ENCODE data around the gene LGALS1. TPM values are rescaled to one million over a fixed set of nuclear protein-coding genes. Genes with fewer than 3 reads are reported as not detected.

Gene LGALS1
- total and polyA plus RNA-seq, 9 of the 15 experiments (the other 6 are each of a cell fraction or from before 2014, with no cell fraction given), result 160 to 800 (median 330) TPM

DNA sequence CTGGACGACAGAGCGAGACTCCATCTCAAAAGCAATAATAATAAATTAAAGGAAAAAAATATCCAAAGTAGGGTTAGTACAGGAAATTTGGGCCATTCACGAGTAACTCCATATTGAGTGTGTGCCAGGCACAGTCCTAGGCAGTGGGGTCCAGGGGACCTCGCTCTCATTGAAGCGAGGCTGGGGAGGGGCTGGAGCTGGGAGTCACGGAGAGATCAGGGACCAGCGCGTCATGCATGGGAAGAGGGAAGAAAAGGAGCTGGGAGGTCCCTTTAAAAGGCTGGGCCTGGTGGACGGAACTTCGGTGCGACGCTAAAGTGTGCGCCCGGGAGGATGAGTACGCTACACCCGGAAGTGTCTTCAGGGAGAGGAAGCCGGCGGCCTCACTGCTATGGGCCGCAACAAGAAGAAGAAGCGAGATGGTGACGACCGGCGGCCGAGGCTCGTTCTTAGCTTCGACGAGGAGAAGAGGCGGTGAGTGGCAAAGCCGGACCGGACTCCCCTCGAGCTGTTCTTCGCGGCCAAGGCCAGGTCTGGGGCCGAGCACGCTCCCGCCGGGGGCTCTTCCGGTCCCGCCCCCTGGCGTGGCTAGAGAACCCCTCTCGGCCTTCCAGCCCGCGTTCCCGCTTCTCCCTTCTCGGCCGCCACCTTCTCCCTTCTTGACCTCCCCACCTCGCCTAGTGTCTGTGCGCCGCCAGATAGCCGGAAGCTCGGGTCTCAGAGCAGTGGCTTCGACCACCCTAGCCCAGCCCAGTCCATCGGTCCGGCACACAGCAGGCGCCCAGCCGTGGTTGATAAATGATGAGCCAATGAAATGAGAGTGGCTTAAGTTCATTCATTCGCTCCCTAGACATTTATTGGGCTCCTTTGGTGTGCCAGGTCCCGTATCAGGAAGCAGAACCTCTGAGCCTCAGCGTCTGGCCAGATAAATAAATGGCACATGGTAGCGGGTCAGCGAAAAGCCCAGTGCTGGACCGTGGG lies 10.9 kb downstream of the LGALS1 start, which contains the start of gene NOL12:
Gene NOL12 (plus strand): TSS at position 342 of the 981 bp plus-strand sequence. CDS start 50 bp downstream, at position 392.
- Histone ChIP-seq H3K27ac (ENCODE audit: extremely low read depth, low read depth, low read length) (peak within 1 kb of the TSS; percentile 79), H3K4me2 (ENCODE audit: insufficient read depth, low read length) (peak within 1 kb of the TSS; percentile 98), H3K27me3 (ENCODE audit: control insufficient read depth in 2 of 2, insufficient read depth in 2 of 2, low read length in 2 of 2) (no peaks in the 10 kb centered on the region), H3K9ac (ENCODE audit: insufficient read depth in 1 of 2, low read depth in 2 of 2, low read length in 2 of 2) (peak within 1 kb of the TSS; percentile 82 to 99), H3K9me1 (ENCODE audit: control insufficient read depth, insufficient read depth, low read length) (no peaks in the 10 kb centered on the region), H3K4me1 (replicated peaks in 1 of 2; ENCODE audit: control insufficient read depth in 2 of 2, insufficient read depth in 2 of 2, low read length in 2 of 2) (peaks cover 8 to 19% of the 10 kb centered on the region in 2 experiments; a peak in 4 of 5 replicates), H3K9me3 (replicated peaks; ENCODE audit: control insufficient read depth, insufficient read depth, low read depth, low read length) (no peaks in the 10 kb centered on the region), H3K36me3 (ENCODE audit: control insufficient read depth, insufficient read depth, low read length) (peaks cover 32% of the 10 kb centered on the region; the same call in 2 of the 3 replicates), H3K4me3 (peak within 1 kb of the TSS; percentile 77), H2AFZ (ENCODE audit: low read depth, low read length) (peak within 1 kb of the TSS; percentile 93), H3K79me2 (ENCODE audit: control insufficient read depth, insufficient read depth, low read length) (peaks cover 14% of the 10 kb centered on the region), H4K20me1 (replicated peaks; ENCODE audit: control insufficient read depth, insufficient read depth, low read length) (no peaks in the 10 kb centered on the region)
- FAIRE-seq (peak; percentile 89), DNase-seq (ENCODE audit: extremely low read depth in 1 of 4, low spot score in 3 of 4) (peak; percentile 79 to 89 (median 86)), ATAC-seq (peak; percentile 91)
- ChIA-PET CTCF (ENCODE audit: low intra/inter-chr PET ratio) (interaction anchor here (1.2 kb wide), 1 partner anchor 25 kb away, joined by 3 read pairs; no protein-coding TSS in a partner anchor), POLR2A (interaction anchor here (0.6 to 1.2 kb wide), 5 partner anchors 9 to 160 kb away, joined by 3 to 8 read pairs (median 3); no protein-coding TSS in a partner anchor)
- in situ Hi-C loops (cut with MboI), result no loop called here
- intact Hi-C loops (cut with micrococcal nuclease), result loop anchor here (2.0 kb wide), 1 partner anchor 105 kb away; no protein-coding TSS in a partner anchor
- TSS peak; percentile 83 for BruUV-seq (replicated peaks)
- 3% methylated on average over 51 of the region's 62 CpGs for whole genome bisulfite sequencing (ENCODE audit: insufficient coverage, low coverage, missing lambda C conversion rate)
- TF ChIP-seq, protein P1, sequence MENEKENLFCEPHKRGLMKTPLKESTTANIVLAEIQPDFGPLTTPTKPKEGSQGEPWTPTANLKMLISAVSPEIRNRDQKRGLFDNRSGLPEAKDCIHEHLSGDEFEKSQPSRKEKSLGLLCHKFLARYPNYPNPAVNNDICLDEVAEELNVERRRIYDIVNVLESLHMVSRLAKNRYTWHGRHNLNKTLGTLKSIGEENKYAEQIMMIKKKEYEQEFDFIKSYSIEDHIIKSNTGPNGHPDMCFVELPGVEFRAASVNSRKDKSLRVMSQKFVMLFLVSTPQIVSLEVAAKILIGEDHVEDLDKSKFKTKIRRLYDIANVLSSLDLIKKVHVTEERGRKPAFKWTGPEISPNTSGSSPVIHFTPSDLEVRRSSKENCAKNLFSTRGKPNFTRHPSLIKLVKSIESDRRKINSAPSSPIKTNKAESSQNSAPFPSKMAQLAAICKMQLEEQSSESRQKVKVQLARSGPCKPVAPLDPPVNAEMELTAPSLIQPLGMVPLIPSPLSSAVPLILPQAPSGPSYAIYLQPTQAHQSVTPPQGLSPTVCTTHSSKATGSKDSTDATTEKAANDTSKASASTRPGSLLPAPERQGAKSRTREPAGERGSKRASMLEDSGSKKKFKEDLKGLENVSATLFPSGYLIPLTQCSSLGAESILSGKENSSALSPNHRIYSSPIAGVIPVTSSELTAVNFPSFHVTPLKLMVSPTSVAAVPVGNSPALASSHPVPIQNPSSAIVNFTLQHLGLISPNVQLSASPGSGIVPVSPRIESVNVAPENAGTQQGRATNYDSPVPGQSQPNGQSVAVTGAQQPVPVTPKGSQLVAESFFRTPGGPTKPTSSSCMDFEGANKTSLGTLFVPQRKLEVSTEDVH (IDR thresholded peaks at IDR 0.05; ENCODE audit: low read depth, partially characterized antibody), result peak; percentile 92
- TF ChIP-seq TRIM24 (IDR thresholded peaks at IDR 0.05), result peak in 1 of 2 experiments; percentile 98; a peak in 2 of 4 replicates
- peak; percentile 79 for TF ChIP-seq TAF1 (IDR thresholded peaks at IDR 0.05; ENCODE audit: control insufficient read depth, extremely low read depth, insufficient read depth, low read length, severe bottlenecking)
- TF ChIP-seq ETS1 (conservative IDR thresholded peaks at IDR 0.05; ENCODE audit: control insufficient read depth, low read depth, low read length), result peak; percentile 61; the same call in 1 of the 2 replicates
- peak; percentile 98 for TF ChIP-seq EP400 (IDR thresholded peaks at IDR 0.05)
- no peak for TF ChIP-seq CHCHD3 (CRISPR knock-in tag; IDR thresholded peaks at IDR 0.05)
- TF ChIP-seq AFF1 (IDR thresholded peaks at IDR 0.05; ENCODE audit: low read depth in 1 of 2, partially characterized antibody in 2 of 2), result peak in 1 of 2 experiments; percentile 81
- TF ChIP-seq POLR2B (IDR thresholded peaks at IDR 0.05; ENCODE audit: low read depth, partially characterized antibody), result peak; percentile 54

Measured in K562 (cell line).